Hepatocyte (in vitro differentiated cells): ENCODE results near the gene TNFRSF21.

Experiments
- CTCF ChIP-seq: fragments of 200-600 bp; sonication (generic); IDR thresholded peaks from 2 replicates; pipeline ENCODE4 v1.5.1; 2016; ENCODE audit warnings: antibody characterized with exemption, mild to moderate bottlenecking; ENCODE audit not compliant: poor library complexity
- EZH2 ChIP-seq: fragments of 200-600 bp; sonication (generic); IDR thresholded peaks from 2 replicates; pipeline ENCODE4 v1.6.1; 2016; ENCODE audit warnings: antibody characterized with exemption, mild to moderate bottlenecking, borderline replicate concordance

GRCh38 chr6:47301441-47301840 is 8.3 kb downstream of the TNFRSF21 start:
- TF ChIP-seq CTCF = no peak
- no peak for TF ChIP-seq EZH2
